OCI-LY7 (cell line): Measurements from ENCODE around the gene C2CD4A. TPM values are rescaled to one million over a fixed set of nuclear protein-coding genes. Genes with fewer than 3 reads are reported as not detected.
A peak's percentile ranks its signal among the peaks of the same experiment; 100 is the strongest.

Experiments used
- BruUV-seq: library from RNA; stranded (reverse); fragments of 400-500 nt; replicated peaks from 2 replicates; lab custom pipeline; 2021; lab: Mats Ljungman, UMichigan
- CTCF ChIA-PET: fragments of 300-600 bp; sonication (Branson Sonifier 250); formaldehyde crosslinking; loops from one replicate; lab custom pipeline; 2022; ENCODE audit warnings: antibody characterized with exemption; ENCODE audit not compliant: unreplicated experiment; lab: Charles Lee
- POLR2A ChIA-PET: fragments of 300-600 bp; sonication (Branson Sonifier 250); formaldehyde crosslinking; loops from one replicate; lab custom pipeline; 2022; ENCODE audit warnings: antibody characterized with exemption; lab: Charles Lee
- DNase-seq: peaks from one replicate; pipeline ENCODE4 v3.0.0-alpha.2; 2015; ENCODE audit warnings: low spot score
- H2AFZ ChIP-seq: fragments of 200-600 bp; sonication (generic), shearing (Covaris generic); 2 replicates; pipeline ENCODE4 v1.6.1; 2014; ENCODE audit warnings: mild to moderate bottlenecking, antibody characterized with exemption, low read length, moderate library complexity
- H3K27ac ChIP-seq: fragments of 200-600 bp; sonication (generic); 2 replicates; pipeline ENCODE4 v1.5.1; 2014; ENCODE audit warnings: mixed run types, low read depth, mild to moderate bottlenecking, moderate library complexity, low read length, inconsistent platforms; ENCODE audit not compliant: poor library complexity, severe bottlenecking
- H3K36me3 ChIP-seq: fragments of 200-600 bp; sonication (generic); 2 replicates; pipeline ENCODE4 v1.6.1; 2014; ENCODE audit warnings: mild to moderate bottlenecking, antibody characterized with exemption, low read length, moderate library complexity, mixed read lengths; ENCODE audit not compliant: insufficient read depth
- H3K4me1 ChIP-seq: fragments of 200-600 bp; sonication (generic); 2 replicates; pipeline ENCODE4 v1.5.1; 2014; ENCODE audit warnings: mild to moderate bottlenecking, low read length; ENCODE audit not compliant: insufficient read depth, poor library complexity, severe bottlenecking
- H3K4me2 ChIP-seq: fragments of 200-600 bp; sonication (generic); 2 replicates; pipeline ENCODE4 v1.6.1; 2014; ENCODE audit warnings: mild to moderate bottlenecking, low read length
- H3K4me3 ChIP-seq: fragments of 200-600 bp; sonication (generic); 2 replicates; pipeline ENCODE4 v1.5.1; 2014; ENCODE audit warnings: mild to moderate bottlenecking, low read depth, low read length; ENCODE audit not compliant: poor library complexity, severe bottlenecking
- H3K79me2 ChIP-seq: fragments of 200-600 bp; sonication (generic); 2 replicates; pipeline ENCODE4 v1.6.1; 2016; ENCODE audit warnings: low read depth, mild to moderate bottlenecking, low read length, moderate library complexity, mixed read lengths; ENCODE audit not compliant: insufficient read depth
- H3K9me2 ChIP-seq: fragments of 200-600 bp; sonication (generic); 2 replicates; pipeline ENCODE4 v1.6.1; 2016; ENCODE audit warnings: mild to moderate bottlenecking, low read length, mixed read lengths; ENCODE audit not compliant: insufficient read depth
- H3K9me3 ChIP-seq: fragments of 200-600 bp; sonication (generic); 2 replicates; pipeline ENCODE4 v1.6.1; 2014; ENCODE audit warnings: mild to moderate bottlenecking, mixed run types, low read length, mixed read lengths
- H4K20me1 ChIP-seq: fragments of 200-600 bp; sonication (generic); 2 replicates; pipeline ENCODE4 v1.6.1; 2014; ENCODE audit warnings: mild to moderate bottlenecking, antibody characterized with exemption, low read length, moderate library complexity, mixed read lengths; ENCODE audit not compliant: insufficient read depth
- CTCF ChIP-seq: fragments of 200-600 bp; sonication (generic); conservative IDR thresholded peaks from 2 replicates; pipeline ENCODE4 v1.5.1; 2014; ENCODE audit warnings: mild to moderate bottlenecking, antibody characterized with exemption, low read length, moderate library complexity, mixed read lengths
- EZH2phosphoT487 ChIP-seq: fragments of 200-600 bp; sonication (generic); IDR thresholded peaks from 2 replicates; pipeline ENCODE4 v1.6.1; 2018; ENCODE audit warnings: low read depth, borderline replicate concordance, mild to moderate bottlenecking, mixed run types, antibody characterized with exemption, low read length, moderate library complexity, mixed read lengths
- intact Hi-C: fragments of 100-400 bp; cut with micrococcal nuclease; formaldehyde crosslinking; loops from one replicate; pipeline ENCODE4 v1.10.0; 2022; ENCODE audit not compliant: unreplicated experiment
- total RNA-seq, 2 experiments: library from RNA; depleted of rRNA in 1 of 2; stranded (reverse); fragments of >200 nt in 1 of 2; shearing (Covaris generic) in 1 of 2; gene quantifications; 2 replicates each; pipeline ENCODE4 v1.2.3, GENCODE V29; 2014 to 2022

Gene C2CD4A
- total RNA-seq, 2 experiments from 2014 or later = not detected

GRCh38 chr15:62099094-62099601 lies 32.4 kb downstream of the C2CD4A start:
- H3K4me2 ChIP-seq = no peak overlapping the region

DNA sequence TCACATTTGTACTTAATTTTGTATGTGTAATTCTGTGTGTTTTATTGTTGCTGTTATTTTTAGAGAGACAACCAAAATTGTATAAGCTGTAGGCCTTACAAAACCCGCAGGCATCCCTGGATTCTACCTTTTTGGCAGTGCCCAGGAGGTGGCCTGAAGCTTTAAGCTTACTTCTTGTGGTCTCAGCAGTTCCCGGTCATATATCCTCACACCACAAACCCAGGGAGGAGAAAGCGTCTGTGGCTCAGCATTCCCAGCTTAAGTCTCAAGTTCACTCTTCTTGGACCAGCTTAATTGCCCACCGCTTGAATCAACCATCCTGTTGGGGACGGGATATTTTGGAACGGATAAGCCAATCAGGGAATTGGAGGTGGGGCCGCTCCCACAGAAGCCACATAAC lies 36.7 kb downstream of the C2CD4A start:
- DNase-seq = no peak
- no TSS peak for BruUV-seq
- Histone ChIP-seq H3K36me3 (no peaks in the 10 kb centered on the region), H3K9me3 (no peaks in the 10 kb centered on the region), H3K4me2 (no peak overlapping the region), H3K79me2 (no peaks in the 10 kb centered on the region), H3K4me1 (peaks cover 32% of the 10 kb centered on the region), H3K27ac (no peak overlapping the region), H3K9me2 (no peaks in the 10 kb centered on the region), H3K4me3 (no peak overlapping the region), H2AFZ (no peak overlapping the region), H4K20me1 (no peaks in the 10 kb centered on the region)
- intact Hi-C loops = no loop called here
- CTCF ChIA-PET = interaction anchor here (1.6 kb wide), 1 partner anchor 21 kb away, joined by 3 read pairs; no protein-coding TSS in a partner anchor
- no peak for TF ChIP-seq EZH2phosphoT487
- TF ChIP-seq CTCF = no peak
- POLR2A ChIA-PET = interaction anchor here (0.6 to 1.1 kb wide), 3 partner anchors 10 to 274 kb away, joined by 3 read pairs; no protein-coding TSS in a partner anchor

More at GRCh38 chr15:62099094-62099601, 32.4 kb downstream of the C2CD4A start:
- Histone ChIP-seq H3K4me3 (no peak overlapping the region), H2AFZ (no peak overlapping the region), H4K20me1 (no peaks in the 10 kb centered on the region), H3K4me1 (peaks cover 9% of the 10 kb centered on the region), H3K9me2 (no peaks in the 10 kb centered on the region), H3K27ac (no peak overlapping the region), H3K36me3 (no peaks in the 10 kb centered on the region), H3K79me2 (no peaks in the 10 kb centered on the region), H3K9me3 (no peaks in the 10 kb centered on the region)
- TF ChIP-seq CTCF (no peak), EZH2phosphoT487 (no peak)
- BruUV-seq = no TSS peak
- CTCF ChIA-PET = no interaction called here
- no peak for DNase-seq
- POLR2A ChIA-PET = no interaction called here
- intact Hi-C loops = no loop called here

- ChIA-PET CTCF (no interaction called here), POLR2A (no interaction called here)
- BruUV-seq = no TSS peak
- Histone ChIP-seq H3K4me3 (peak overlapping the region; percentile 5), H3K4me2 (peak overlapping the region; percentile 47), H2AFZ (peak overlapping the region; percentile 10; the same call in 1 of the 2 replicates), H3K36me3 (no peaks in the 10 kb centered on the region), H3K9me2 (no peaks in the 10 kb centered on the region), H3K27ac (peak overlapping the region; percentile 63), H3K79me2 (no peaks in the 10 kb centered on the region), H3K9me3 (no peaks in the 10 kb centered on the region), H3K4me1 (peaks cover 32% of the 10 kb centered on the region), H4K20me1 (no peaks in the 10 kb centered on the region)
- intact Hi-C loops = no loop called here
- DNase-seq = no peak
- TF ChIP-seq EZH2phosphoT487 (no peak), CTCF (no peak)
Observed at GRCh38 chr15:62104401-62104800, 37.6 kb downstream of the C2CD4A start.
